ENCODE data around the gene ABCB11.

DNA sequence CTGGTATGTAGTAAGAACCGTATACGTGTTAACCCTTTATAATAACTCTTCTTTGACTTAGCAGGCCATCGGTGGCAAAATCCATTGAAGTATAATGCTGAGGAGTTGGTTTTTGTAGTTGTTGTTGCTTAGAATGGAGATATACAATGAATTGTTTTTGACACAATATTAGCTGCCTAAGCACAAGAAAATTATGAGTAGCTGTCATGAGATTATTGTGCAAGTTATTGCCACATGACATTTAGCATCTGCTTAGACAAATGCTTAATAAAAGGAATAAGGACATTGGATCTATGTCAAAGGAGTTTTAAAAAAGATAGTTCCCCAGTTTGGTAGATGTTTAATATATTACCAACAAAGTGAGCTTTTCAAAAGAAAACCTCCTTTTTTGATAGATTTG, 59.9 kb downstream of the ABCB11 start:
- TF ChIP-seq, protein P1, sequence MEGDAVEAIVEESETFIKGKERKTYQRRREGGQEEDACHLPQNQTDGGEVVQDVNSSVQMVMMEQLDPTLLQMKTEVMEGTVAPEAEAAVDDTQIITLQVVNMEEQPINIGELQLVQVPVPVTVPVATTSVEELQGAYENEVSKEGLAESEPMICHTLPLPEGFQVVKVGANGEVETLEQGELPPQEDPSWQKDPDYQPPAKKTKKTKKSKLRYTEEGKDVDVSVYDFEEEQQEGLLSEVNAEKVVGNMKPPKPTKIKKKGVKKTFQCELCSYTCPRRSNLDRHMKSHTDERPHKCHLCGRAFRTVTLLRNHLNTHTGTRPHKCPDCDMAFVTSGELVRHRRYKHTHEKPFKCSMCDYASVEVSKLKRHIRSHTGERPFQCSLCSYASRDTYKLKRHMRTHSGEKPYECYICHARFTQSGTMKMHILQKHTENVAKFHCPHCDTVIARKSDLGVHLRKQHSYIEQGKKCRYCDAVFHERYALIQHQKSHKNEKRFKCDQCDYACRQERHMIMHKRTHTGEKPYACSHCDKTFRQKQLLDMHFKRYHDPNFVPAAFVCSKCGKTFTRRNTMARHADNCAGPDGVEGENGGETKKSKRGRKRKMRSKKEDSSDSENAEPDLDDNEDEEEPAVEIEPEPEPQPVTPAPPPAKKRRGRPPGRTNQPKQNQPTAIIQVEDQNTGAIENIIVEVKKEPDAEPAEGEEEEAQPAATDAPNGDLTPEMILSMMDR (IDR thresholded peaks at IDR 0.05), result no peak
- TF ChIP-seq POLR2A (IDR thresholded peaks at IDR 0.05), result no peak
